HUES6 (cell line): Measurements from ENCODE around the gene CAMK1D.
"Not testable (repeated sequence)": the region's sequence is repeated elsewhere in the genome, so short reads cannot be mapped to it uniquely, and the experiment has no call there.

Experiments used
- H3K27ac ChIP-seq: 2 replicates; pipeline ENCODE4 v1.7.0; 2013; ENCODE audit warnings: low read depth, mild to moderate bottlenecking, low read length, inconsistent platforms
- H3K27me3 ChIP-seq: 2 replicates; pipeline ENCODE4 v1.6.1; 2013; ENCODE audit warnings: low read length; ENCODE audit not compliant: control insufficient read depth, insufficient read depth
- H3K36me3 ChIP-seq: 2 replicates; pipeline ENCODE4 v1.6.1; 2013; ENCODE audit warnings: low read length; ENCODE audit not compliant: control insufficient read depth, insufficient read depth
- H3K4me1 ChIP-seq: 2 replicates; pipeline ENCODE4 v1.6.1; 2013; ENCODE audit warnings: low read length; ENCODE audit not compliant: control insufficient read depth, insufficient read depth
- H3K4me3 ChIP-seq: 2 replicates; pipeline ENCODE4 v1.5.1; 2013; ENCODE audit warnings: low read depth, low read length
- H3K9ac ChIP-seq: one replicate; pipeline ENCODE4 v1.6.1; 2013; ENCODE audit warnings: mild to moderate bottlenecking, low read length
- H3K9me3 ChIP-seq: 2 replicates; pipeline ENCODE4 v1.6.1; 2013; ENCODE audit warnings: low read depth, low read length; ENCODE audit not compliant: control insufficient read depth, insufficient read depth

The CAMK1D gene

GRCh38 chr10:12543589-12543988 is 194.2 kb downstream of the CAMK1D start:
- Histone ChIP-seq H3K4me3 (no peak overlapping the region), H3K4me1 (peaks cover 4% of the 10 kb centered on the region; the same call in 1 of the 2 replicates), H3K27ac (no peak overlapping the region), H3K27me3 (no peaks in the 10 kb centered on the region), H3K36me3 (no peaks in the 10 kb centered on the region), H3K9ac (no peak overlapping the region), H3K9me3 (no peaks in the 10 kb centered on the region)

GRCh38 chr10:12546160-12546802 is 196.9 kb downstream of the CAMK1D start:
- not testable (repeated sequence) for H3K27me3 ChIP-seq, H3K36me3 ChIP-seq, H3K9me3 ChIP-seq, H3K9ac ChIP-seq, H3K27ac ChIP-seq, H3K4me3 ChIP-seq, H3K4me1 ChIP-seq

- H3K27me3 ChIP-seq, result no peaks in the 10 kb centered on the region
- peaks cover 4% of the 10 kb centered on the region; the same call in 1 of the 2 replicates for H3K9me3 ChIP-seq
- no peaks in the 10 kb centered on the region for H3K36me3 ChIP-seq
- H3K4me3 ChIP-seq, result no peak overlapping the region
- no peak overlapping the region for H3K27ac ChIP-seq
- H3K9ac ChIP-seq, result no peak overlapping the region
- peaks cover 4% of the 10 kb centered on the region; the same call in 1 of the 2 replicates for H3K4me1 ChIP-seq
Observed at GRCh38 chr10:12547301-12547771, 198.0 kb downstream of the CAMK1D start.

GRCh38 chr10:12549297-12549696 is 199.9 kb downstream of the CAMK1D start:
- no peaks in the 10 kb centered on the region for H3K36me3 ChIP-seq
- H3K4me3 ChIP-seq, result no peak overlapping the region
- peaks cover 4% of the 10 kb centered on the region; the same call in 1 of the 2 replicates for H3K9me3 ChIP-seq
- H3K27me3 ChIP-seq, result no peaks in the 10 kb centered on the region
- H3K9ac ChIP-seq, result no peak overlapping the region
- H3K27ac ChIP-seq, result no peak overlapping the region
- no peaks in the 10 kb centered on the region for H3K4me1 ChIP-seq

- Histone ChIP-seq H3K9ac (no peak overlapping the region), H3K4me3 (no peak overlapping the region), H3K9me3 (peaks cover 4% of the 10 kb centered on the region; the same call in 1 of the 2 replicates), H3K27me3 (no peaks in the 10 kb centered on the region), H3K27ac (no peak overlapping the region), H3K36me3 (no peaks in the 10 kb centered on the region), H3K4me1 (no peaks in the 10 kb centered on the region)
Observed at GRCh38 chr10:12550994-12551393, 201.6 kb downstream of the CAMK1D start.

- no peaks in the 10 kb centered on the region for H3K27me3 ChIP-seq
- no peak overlapping the region for H3K27ac ChIP-seq
- peaks cover under 1% of the 10 kb centered on the region; the same call in 1 of the 2 replicates for H3K9me3 ChIP-seq
- H3K4me3 ChIP-seq, result no peak overlapping the region
- H3K9ac ChIP-seq, result no peak overlapping the region
- no peaks in the 10 kb centered on the region for H3K4me1 ChIP-seq
- H3K36me3 ChIP-seq, result no peaks in the 10 kb centered on the region
Observed at GRCh38 chr10:12556039-12556438, 206.7 kb downstream of the CAMK1D start.

GRCh38 chr10:12559578-12560178 is 210.3 kb downstream of the CAMK1D start:
- Histone ChIP-seq H3K9ac (no peak overlapping the region), H3K4me1 (no peaks in the 10 kb centered on the region), H3K27me3 (no peaks in the 10 kb centered on the region), H3K4me3 (no peak overlapping the region), H3K36me3 (no peaks in the 10 kb centered on the region), H3K9me3 (no peaks in the 10 kb centered on the region), H3K27ac (no peak overlapping the region)

GRCh38 chr10:12561307-12561706 is 212.0 kb downstream of the CAMK1D start:
- Histone ChIP-seq H3K9ac (no peak overlapping the region), H3K9me3 (no peaks in the 10 kb centered on the region), H3K27ac (no peak overlapping the region), H3K4me1 (no peaks in the 10 kb centered on the region), H3K36me3 (no peaks in the 10 kb centered on the region), H3K27me3 (no peaks in the 10 kb centered on the region), H3K4me3 (no peak overlapping the region)

- H3K9me3 ChIP-seq, result no peaks in the 10 kb centered on the region
- H3K9ac ChIP-seq, result no peak overlapping the region
- no peak overlapping the region for H3K27ac ChIP-seq
- no peaks in the 10 kb centered on the region for H3K27me3 ChIP-seq
- H3K4me3 ChIP-seq, result no peak overlapping the region
- H3K36me3 ChIP-seq, result no peaks in the 10 kb centered on the region
- H3K4me1 ChIP-seq, result no peaks in the 10 kb centered on the region
Observed at GRCh38 chr10:12561720-12562119, 212.4 kb downstream of the CAMK1D start.

GRCh38 chr10:12563489-12563888 is 214.1 kb downstream of the CAMK1D start:
- no peak overlapping the region for H3K27ac ChIP-seq

GRCh38 chr10:12564173-12564572 is 214.8 kb downstream of the CAMK1D start:
- no peak overlapping the region for H3K9ac ChIP-seq
- no peaks in the 10 kb centered on the region for H3K9me3 ChIP-seq
- no peaks in the 10 kb centered on the region for H3K4me1 ChIP-seq

More at GRCh38 chr10:12563489-12563888, 214.1 kb downstream of the CAMK1D start:
- H3K27me3 ChIP-seq, result no peaks in the 10 kb centered on the region
- H3K4me1 ChIP-seq, result no peaks in the 10 kb centered on the region
- H3K36me3 ChIP-seq, result no peaks in the 10 kb centered on the region
- H3K4me3 ChIP-seq, result no peak overlapping the region
- no peaks in the 10 kb centered on the region for H3K9me3 ChIP-seq
- H3K9ac ChIP-seq, result no peak overlapping the region

More at GRCh38 chr10:12564173-12564572, 214.8 kb downstream of the CAMK1D start:
- Histone ChIP-seq H3K27ac (no peak overlapping the region), H3K36me3 (no peaks in the 10 kb centered on the region), H3K27me3 (no peaks in the 10 kb centered on the region), H3K4me3 (no peak overlapping the region)
